NCI-H82 treated with DMSO at 0.1 percent for 48 hours (cell line): ENCODE results near the gene UGP2.
"Not testable (repeated sequence)": the region's sequence is repeated elsewhere in the genome, so short reads cannot be mapped to it uniquely, and the experiment has no call there.

Experiments used
- DNase-seq: peaks from one replicate; lab custom pipeline; 2025; ENCODE audit not compliant: unreplicated experiment; lab: John Stamatoyannopoulos, UW

UGP2 gene

GRCh38 chr2:63840081-63840784 lies 1.5 kb upstream of the UGP2 start:
- peak; percentile 17 for DNase-seq

DNA sequence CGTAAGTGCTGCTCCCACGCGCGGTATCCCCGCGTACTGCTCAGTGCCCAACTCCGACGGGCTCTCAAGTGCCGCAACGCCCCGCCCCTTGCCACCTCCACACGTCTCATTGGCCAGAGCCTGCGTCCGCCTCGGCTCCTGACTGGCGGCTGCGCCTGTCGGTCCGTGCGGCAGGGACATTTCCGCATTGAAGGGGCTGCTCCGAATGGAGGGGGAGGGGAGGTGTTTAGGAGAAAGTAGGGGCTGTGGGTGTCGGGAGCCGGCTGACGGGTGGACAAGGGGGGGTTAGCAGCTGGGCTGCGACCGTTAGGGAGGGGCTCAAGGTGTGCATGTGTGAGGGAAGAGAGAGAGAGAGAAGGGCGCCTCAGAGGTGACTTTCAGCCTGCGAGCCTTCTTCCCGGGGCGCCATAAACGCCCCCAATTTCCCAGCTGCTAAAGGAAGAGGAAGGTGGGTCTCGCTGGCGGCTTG lies 877 bp upstream of the UGP2 start:
- DNase-seq = peak; percentile 97

DNA sequence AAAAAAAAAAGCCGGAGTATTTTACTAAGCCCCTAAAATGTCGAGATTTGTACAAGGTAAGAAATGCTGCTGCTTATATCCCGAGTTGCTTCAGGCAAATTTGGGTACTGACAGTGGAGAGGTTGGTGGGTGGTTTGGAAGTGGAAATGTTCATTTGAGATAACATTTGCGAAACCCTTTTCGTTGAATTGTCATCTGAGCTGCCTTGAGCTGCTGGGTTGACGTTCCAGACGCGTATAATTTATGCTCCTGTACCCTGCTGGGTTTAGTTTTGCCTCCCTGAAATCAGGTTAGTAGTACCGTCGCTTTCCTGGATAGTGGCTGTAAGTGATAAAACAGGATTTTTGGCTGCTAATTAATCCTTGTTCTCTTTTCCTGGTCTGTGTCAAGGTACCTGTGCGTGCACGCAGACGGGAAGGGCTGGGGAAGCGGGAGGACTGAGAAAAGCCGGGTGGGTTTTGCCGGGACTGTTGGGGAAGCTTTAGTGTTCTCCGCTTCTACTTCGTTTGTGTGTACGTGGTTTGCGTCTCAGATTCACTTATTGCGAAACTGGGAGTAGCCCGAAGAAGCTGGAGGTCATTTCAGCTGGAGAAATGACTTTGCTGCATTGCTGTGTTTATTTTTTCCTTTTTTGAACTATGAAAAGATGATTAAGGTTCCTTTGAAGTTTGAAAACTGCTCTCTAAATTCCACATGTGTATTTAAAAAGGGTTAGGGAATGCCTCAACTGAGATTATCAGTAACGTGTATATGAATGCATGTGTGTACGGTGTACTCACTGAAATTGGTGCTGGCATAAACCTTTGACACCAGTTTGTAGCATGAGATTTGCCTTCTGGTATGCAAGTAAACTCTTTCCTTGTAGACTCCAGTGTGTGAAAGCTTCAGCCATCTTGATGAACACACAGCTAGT lies 709 bp downstream of the UGP2 start:
- DNase-seq = peak; percentile 22

GRCh38 chr2:63843093-63843492 lies 1.4 kb downstream of the UGP2 start:
- no peak for DNase-seq

- DNase-seq = no peak
Observed at GRCh38 chr2:63843791-63844190, 2.1 kb downstream of the UGP2 start.

DNA sequence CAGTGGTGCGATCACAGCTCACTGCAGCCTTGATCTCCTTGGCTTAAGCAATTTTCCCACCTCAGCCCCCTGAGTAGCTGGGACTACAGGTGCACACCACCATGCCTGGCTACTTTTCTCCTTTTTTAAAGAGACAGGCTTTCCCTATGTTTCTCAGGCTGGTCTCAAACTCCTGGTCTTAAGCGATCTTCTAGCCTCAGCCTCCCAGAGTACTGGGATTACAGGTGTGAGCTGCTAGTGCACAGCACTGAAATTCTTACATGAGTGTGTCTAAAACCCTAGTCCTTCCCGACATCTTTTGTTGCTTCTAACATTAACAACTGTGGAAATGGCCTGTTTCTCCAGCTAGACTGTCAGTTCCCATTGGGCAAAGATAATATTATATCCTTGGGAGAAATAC lies 2.9 kb downstream of the UGP2 start:
- DNase-seq = no peak

- DNase-seq = no peak
Observed at GRCh38 chr2:63845866-63846265, 4.2 kb downstream of the UGP2 start.

GRCh38 chr2:63846487-63846886 lies 4.8 kb downstream of the UGP2 start:
- DNase-seq = peak; percentile 29

GRCh38 chr2:63847571-63847970 lies 5.9 kb downstream of the UGP2 start:
- DNase-seq = not testable (repeated sequence)

GRCh38 chr2:63849381-63850203 lies 7.9 kb downstream of the UGP2 start:
- DNase-seq = no peak

DNA sequence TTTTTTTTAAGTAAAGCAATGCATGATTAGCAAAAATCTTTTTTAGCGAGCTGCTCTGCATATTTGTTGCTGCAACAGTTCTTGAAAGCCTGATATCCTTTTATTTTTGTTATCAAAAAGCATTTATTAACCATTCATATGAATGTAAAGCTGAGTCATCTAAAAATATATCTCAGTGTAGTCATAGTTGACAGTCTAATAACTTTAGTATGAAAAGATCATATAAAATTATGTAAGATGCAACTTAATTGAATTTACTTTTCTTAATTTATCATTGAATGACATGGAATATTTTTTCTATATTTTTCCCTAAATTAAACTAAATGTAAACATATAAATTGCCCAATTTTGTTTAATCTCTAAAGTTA lies 8.5 kb downstream of the UGP2 start:
- no peak for DNase-seq

DNA sequence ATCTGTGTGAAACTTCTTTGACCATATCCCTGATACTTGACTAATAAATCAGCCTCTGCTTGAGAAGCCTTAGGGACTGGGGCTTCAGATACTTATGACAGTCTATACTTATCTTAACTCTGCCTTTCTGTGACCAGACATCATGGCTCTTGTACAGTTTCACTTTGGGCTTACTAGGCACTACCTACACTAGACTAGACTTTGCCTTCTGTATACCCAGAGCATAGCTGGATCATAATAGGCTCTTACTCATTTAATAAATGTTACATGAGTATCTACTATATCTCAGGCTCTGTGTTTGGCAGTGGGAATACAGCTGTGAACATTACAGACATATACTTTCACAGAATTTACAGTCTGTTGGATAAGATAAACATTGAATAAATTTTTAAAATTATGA lies 9.0 kb downstream of the UGP2 start:
- DNase-seq = no peak

DNA sequence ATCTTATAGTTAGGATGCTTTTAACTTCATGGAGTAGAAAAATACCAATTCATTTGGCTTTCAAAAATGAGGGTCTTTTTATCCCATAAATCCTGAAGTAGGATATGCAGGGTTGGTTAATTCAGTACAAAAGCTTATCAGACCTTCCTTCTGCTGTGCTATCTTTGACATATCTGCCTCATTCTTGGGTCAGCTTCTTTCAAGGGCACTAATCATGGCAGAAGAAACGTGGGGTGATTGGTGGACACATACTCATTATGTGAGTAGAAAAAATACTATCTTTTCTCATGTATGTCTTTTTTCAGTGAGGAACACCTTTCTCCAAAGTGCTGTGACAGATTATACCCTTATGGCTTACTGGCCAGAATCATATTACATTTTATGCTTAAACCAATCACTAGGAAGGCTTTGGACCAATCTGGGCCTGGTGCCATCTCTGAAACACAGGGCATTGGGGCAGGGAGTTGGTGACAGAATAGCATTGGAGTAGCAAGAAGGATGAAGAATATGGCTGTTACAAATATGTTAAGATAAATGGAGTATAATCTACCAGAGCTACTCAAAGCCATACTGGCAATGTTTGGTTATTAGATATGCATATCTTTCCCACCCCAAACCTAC lies 10.1 kb downstream of the UGP2 start:
- no peak for DNase-seq

DNA sequence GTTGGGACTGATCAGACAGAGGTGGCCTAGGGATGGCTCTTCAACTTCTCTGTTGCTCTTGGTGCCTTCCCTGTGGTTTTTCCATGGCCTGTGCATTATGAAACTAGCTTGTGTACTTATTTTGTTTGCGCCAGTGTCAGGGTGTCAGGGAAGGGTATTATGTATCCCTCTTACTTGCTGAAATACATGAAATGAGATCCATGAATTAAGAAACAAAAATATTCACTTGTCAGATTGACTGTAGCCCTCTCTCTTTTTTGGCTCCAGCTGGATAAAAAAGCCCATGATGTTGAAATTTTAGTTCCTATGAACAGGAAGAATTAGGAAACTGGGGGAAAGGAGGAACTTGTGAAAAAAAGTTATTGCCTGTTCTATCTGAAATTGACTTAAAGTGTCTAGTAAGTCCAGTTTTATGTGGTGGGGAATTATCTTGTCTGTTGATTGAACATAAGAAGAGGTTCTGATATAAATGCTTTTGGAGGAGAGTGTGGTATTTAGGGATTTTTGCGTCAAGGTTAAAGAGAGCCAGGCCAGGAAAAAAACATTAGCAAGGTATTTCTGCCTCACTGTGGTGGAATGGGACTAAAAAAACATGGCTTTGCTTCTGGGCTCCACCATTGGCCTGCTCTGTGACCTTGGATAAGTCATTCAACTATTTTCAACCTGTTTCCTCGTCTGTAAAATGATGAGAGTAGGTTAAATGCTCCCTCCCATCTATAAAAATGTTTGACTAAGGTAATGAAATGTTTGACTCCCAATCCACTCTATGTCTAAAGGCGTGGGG lies 12.0 kb downstream of the UGP2 start:
- DNase-seq = no peak

DNA sequence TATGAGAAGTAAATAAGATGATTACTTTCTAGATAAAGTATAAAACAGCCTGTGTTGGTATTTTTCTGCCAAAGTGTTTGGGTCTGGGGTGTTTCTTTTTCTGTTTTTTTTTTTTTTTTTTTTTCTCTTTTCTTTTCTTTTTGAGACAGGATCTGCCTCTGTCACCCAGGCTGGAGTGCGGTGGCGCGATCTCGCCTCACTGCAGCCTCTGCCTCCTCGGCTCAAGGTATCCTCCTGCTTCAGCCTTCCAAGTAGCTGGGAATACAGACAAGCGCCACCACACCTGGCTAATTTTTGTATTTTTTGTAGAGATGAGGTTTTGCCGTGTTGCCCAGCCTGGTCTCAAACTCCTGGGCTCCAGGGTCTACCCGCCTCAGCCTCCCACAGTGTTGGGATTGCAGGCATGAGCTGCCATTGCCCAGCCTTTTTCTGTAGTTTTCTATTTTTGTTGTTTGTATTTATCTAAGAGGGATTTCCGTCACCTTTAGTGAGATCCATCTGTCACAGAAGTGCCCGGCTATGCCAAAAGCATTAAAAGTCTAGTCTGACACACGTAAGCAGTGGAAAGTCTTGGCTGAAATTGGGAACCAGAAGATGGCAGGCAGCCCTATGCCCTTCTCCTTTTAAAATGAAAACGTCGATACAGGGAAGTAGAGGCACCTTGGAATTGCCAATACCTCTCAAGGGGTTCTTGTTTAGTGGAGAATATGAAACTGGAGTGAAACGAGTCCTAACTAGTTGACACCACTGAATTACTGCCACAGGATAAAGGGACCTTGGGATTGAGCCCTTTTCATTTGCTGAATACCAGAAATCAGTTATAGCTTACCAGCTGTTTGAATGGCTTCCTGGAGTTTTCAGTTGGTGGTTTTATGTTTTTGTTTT lies 14.0 kb downstream of the UGP2 start:
- no peak for DNase-seq

DNA sequence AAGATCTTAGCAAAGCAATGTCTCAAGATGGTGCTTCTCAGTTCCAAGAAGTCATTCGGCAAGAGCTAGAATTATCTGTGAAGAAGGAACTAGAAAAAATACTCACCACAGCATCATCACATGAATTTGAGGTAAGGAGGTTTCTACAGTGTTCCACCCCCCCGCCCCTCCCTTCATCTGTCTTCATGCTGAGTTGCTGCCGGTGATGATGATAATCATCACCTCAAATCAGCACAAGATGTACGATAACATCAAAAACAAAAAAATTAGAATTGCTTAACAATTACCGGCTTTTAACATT lies 14.6 kb downstream of the UGP2 start:
- no peak for DNase-seq

DNA sequence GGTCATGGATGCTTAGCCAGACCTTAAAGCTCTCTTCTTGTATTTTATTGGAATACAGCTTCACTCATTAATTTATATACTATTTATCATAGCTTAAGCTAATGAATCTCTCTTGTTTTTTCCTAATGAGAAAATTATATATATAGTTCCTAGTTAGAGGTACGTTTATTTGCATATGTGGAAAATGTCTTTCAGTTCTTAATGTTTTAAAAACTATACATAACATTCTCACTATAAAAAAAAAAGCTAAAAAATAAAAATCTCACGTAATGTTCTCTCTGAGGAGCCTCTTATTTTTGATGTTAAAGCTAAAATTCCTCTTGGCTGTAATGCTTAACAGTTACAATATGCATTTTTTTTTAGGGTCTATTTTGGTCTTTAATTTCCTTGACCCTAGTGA lies 16.6 kb downstream of the UGP2 start:
- DNase-seq = no peak

DNA sequence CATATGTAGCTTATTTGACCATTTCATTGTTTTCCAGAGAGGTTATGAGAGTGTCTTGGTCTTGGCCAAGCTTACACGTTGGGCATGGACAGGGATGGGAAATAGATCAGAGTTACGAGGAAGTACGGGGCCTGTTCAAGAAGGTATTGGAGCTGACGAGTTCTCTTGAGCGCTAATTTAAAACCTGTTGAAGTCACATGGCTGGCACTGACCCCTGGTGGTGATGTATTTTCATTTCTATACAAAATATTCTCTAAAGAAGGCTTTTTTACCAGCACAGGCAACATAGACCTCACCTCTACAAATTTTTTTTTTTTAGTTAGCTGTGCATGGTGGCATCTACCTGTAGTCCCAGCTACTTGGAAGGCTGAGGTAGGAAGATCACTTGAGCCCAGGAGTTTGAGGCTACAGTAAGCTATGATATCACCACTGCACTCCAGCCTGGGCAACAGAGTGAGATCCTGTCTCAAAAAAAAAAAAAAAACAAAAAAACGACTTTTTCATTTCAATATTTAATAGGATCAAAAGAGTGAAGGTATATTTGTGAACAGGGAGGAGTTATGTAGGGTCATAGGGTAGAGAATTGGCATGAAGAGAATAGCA lies 19.6 kb downstream of the UGP2 start:
- DNase-seq = peak; percentile 33

DNA sequence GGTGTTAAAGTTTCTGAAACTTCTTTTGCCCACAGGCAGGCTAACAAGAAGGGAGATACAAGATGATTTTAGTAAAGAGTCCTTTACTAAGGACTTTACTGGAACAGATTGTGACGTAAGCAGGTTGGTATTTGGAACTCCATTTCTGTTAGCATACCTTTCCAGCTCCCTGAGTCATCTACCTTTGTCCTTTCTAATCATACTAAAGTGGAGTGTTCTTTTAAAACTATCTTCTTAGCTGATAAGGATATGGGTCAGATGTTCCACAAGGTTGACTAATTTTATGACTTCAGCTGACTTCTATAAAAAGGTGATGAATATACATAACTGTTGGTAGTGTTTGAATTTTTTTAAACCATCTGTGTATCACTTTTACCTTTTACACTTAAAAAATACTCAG lies 21.1 kb downstream of the UGP2 start:
- no peak for DNase-seq
